H1 (cell line): ENCODE results near the gene KRTAP12-4.

Experiments used
- BACH1 ChIP-seq: IDR thresholded peaks from 2 replicates; pipeline ENCODE4 v1.6.1; 2012; ENCODE audit warnings: low read length, improper control_type of control experiment
- EZH2 ChIP-seq: fragments of 200-600 bp; sonication (generic); IDR thresholded peaks from 2 replicates; pipeline ENCODE4 v1.7.1; 2012; ENCODE audit warnings: low read depth, mild to moderate bottlenecking, moderate library complexity, low read length, inconsistent platforms; ENCODE audit not compliant: severe bottlenecking
- GTF2F1 ChIP-seq: IDR thresholded peaks from 2 replicates; pipeline ENCODE4 v1.6.1; 2012; ENCODE audit warnings: low read depth, low read length, improper control_type of control experiment, borderline replicate concordance
- MAX ChIP-seq: IDR thresholded peaks from 2 replicates; pipeline ENCODE4 v1.6.1; 2012; ENCODE audit warnings: inconsistent platforms
- POLR2A ChIP-seq, 2 experiments: IDR thresholded peaks; 1 replicate in 1 of 2; 2 replicates in 1 of 2; pipeline ENCODE4 v1.6.1; 2011; ENCODE audit warnings: low read depth in 2 of 2, low read length in 2 of 2, mild to moderate bottlenecking in 2 of 2; ENCODE audit errors: control extremely low read depth in 1 of 2
- TF ChIP-seq, protein P1 (sequence below): IDR thresholded peaks from 2 replicates; pipeline ENCODE4 v1.6.1; 2011; ENCODE audit warnings: low read depth, mild to moderate bottlenecking, low read length; ENCODE audit not compliant: insufficient read depth

- TF ChIP-seq POLR2A (IDR thresholded peaks at IDR 0.05; ENCODE audit: control extremely low read depth in 1 of 2, low read depth in 2 of 2, low read length in 2 of 2): no peak
- no peak for TF ChIP-seq BACH1
- no peak for TF ChIP-seq GTF2F1
- TF ChIP-seq MAX: no peak
- TF ChIP-seq, protein P1, sequence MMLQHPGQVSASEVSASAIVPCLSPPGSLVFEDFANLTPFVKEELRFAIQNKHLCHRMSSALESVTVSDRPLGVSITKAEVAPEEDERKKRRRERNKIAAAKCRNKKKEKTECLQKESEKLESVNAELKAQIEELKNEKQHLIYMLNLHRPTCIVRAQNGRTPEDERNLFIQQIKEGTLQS: no peak
- TF ChIP-seq EZH2: no peak
These were observed 45.3 kb downstream of the KRTAP12-4 start for GRCh38 chr21:44609193-44609592.
